ENCODE results near the gene LIPF. TPM values are rescaled to one million over a fixed set of nuclear protein-coding genes. Genes with fewer than 3 reads are reported as not detected.

Gene LIPF
- total and polyA plus RNA-seq, 2 experiments from 2014 or later = not detected

DNA sequence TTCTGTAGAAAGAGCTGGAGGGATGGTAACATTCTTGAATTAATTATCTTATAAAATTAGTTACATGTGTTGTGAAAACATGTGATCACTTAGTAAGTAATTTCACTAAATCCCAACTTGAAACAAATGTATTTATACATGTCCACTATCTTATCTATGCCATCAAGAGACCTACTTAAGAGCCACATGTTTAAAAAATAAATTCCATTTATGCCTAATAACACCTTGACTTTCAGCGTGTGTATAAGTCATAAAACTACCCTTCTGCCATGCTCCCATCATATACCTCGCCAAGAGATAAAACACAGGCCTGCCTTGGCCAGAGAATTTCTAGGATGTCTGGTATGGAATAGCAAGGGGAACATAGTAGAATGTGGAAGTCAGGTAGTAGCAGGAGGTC, 40.4 kb upstream of the LIPF start:
- Histone ChIP-seq H3K9me3 (ENCODE audit: low read depth) (no peaks in the 10 kb centered on the region), H3K4me1 (ENCODE audit: low read depth) (peaks cover 6% of the 10 kb centered on the region), H3K27me3 (no peaks in the 10 kb centered on the region), H3K36me3 (no peaks in the 10 kb centered on the region), H3K4me3 (no peak overlapping the region), H3K27ac (no peak overlapping the region)
- TF ChIP-seq, protein P1, sequence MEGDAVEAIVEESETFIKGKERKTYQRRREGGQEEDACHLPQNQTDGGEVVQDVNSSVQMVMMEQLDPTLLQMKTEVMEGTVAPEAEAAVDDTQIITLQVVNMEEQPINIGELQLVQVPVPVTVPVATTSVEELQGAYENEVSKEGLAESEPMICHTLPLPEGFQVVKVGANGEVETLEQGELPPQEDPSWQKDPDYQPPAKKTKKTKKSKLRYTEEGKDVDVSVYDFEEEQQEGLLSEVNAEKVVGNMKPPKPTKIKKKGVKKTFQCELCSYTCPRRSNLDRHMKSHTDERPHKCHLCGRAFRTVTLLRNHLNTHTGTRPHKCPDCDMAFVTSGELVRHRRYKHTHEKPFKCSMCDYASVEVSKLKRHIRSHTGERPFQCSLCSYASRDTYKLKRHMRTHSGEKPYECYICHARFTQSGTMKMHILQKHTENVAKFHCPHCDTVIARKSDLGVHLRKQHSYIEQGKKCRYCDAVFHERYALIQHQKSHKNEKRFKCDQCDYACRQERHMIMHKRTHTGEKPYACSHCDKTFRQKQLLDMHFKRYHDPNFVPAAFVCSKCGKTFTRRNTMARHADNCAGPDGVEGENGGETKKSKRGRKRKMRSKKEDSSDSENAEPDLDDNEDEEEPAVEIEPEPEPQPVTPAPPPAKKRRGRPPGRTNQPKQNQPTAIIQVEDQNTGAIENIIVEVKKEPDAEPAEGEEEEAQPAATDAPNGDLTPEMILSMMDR (IDR thresholded peaks at IDR 0.05; ENCODE audit: low read depth, low read length) = no peak
- DNase-seq (ENCODE audit: low read depth in 1 of 2, low spot score in 1 of 2) = no peak

DNA sequence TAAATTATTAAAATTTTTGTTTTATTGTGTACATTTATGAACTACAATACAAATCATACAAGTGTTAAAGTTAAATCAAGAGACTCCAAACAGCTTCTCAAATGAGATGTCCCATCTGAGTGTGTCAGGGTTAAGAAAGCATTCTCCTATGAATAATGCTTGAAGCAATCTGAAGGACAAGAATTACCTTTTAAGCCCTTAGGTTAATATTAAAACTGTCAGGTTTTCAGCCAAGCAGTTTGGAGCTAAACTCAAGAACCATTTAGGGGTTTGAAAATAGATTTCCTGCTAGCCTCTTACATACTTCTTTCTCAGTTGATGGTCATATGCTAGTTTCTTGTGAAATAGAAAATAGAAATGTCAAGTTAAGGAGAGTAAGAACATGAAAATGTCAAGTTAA, 39.4 kb upstream of the LIPF start:
- TF ChIP-seq, protein P1 (IDR thresholded peaks at IDR 0.05; ENCODE audit: low read depth, low read length) = no peak
- no peak overlapping the region for H3K4me3 ChIP-seq
- H3K27ac ChIP-seq = no peak overlapping the region
- H3K27me3 ChIP-seq = no peaks in the 10 kb centered on the region
- no peaks in the 10 kb centered on the region for H3K9me3 ChIP-seq (ENCODE audit: low read depth)
- peaks cover 6% of the 10 kb centered on the region for H3K4me1 ChIP-seq (ENCODE audit: low read depth)
- no peaks in the 10 kb centered on the region for H3K36me3 ChIP-seq
- no peak for DNase-seq (ENCODE audit: low read depth in 1 of 2, low spot score in 1 of 2)

DNA sequence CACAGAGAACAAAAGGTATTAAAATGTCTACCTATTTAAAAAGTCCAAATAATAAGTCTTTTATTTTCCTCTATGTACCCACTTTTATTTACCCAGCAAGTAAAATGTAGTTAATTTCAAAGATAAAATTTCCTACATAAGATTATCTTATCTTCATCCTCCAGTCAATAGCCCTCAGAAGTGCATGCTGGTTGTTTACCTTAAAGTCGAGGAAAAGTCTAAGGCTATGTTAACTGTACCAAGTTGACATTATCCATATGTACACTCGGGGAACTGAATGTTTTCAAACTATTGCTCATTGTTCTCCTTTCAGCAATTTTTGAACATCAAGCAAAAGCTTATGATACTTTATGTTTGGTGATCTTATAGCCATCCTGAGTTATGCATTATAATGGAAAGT, 24.1 kb upstream of the LIPF start:
- no peak overlapping the region for H3K4me3 ChIP-seq
- H3K9me3 ChIP-seq (ENCODE audit: low read depth) = no peaks in the 10 kb centered on the region
- no peaks in the 10 kb centered on the region for H3K36me3 ChIP-seq
- no peaks in the 10 kb centered on the region for H3K4me1 ChIP-seq (ENCODE audit: low read depth)
- TF ChIP-seq, protein P1 (IDR thresholded peaks at IDR 0.05; ENCODE audit: low read depth, low read length) = no peak
- DNase-seq (ENCODE audit: low read depth in 1 of 2, low spot score in 1 of 2) = no peak
- no peaks in the 10 kb centered on the region for H3K27me3 ChIP-seq
- H3K27ac ChIP-seq = no peak overlapping the region

DNA sequence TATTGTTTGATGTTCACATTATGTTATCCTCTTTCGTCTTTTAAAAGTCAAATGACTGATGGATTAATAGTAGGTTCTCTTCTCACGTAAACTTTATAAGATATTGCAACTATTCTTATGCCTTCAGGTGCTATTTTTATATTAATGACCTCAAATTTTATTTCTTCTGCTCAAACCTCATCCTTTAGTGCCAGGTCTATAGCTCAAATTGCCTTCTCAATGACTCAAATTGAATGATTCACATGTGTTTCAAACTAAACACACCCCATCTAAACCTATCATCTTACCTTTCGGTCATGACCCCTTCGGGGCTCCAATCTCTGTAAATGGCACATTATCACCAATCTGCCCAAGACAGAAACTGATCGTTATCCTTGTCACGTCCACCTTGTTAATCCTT, 22.0 kb upstream of the LIPF start:
- peaks cover under 1% of the 10 kb centered on the region for H3K27me3 ChIP-seq
- no peak for DNase-seq (ENCODE audit: low read depth in 1 of 2, low spot score in 1 of 2)
- no peaks in the 10 kb centered on the region for H3K4me1 ChIP-seq (ENCODE audit: low read depth)
- H3K9me3 ChIP-seq (ENCODE audit: low read depth) = no peaks in the 10 kb centered on the region
- TF ChIP-seq, protein P1 (IDR thresholded peaks at IDR 0.05; ENCODE audit: low read depth, low read length) = no peak
- H3K4me3 ChIP-seq = no peak overlapping the region
- H3K27ac ChIP-seq = no peak overlapping the region
- no peaks in the 10 kb centered on the region for H3K36me3 ChIP-seq

DNA sequence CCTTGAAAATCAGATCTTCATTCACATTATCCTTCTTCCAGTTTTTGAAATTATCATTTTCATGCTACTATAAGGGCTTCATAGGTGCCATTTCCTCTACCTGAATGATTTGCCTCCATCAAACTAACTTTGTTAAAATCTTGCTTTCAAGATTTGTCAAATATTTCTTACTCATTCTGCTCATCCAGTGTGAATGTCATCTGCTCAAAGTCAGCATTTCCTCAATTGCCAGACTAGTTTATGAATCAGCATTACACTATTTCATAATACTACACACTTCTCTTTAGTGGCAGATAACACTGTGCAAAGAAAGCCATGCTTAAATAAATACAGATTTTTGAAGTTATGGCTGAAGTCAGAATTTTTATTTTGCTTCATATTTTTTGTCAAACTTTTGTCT, 21.3 kb upstream of the LIPF start:
- H3K4me1 ChIP-seq (ENCODE audit: low read depth) = no peaks in the 10 kb centered on the region
- TF ChIP-seq, protein P1 (IDR thresholded peaks at IDR 0.05; ENCODE audit: low read depth, low read length) = no peak
- DNase-seq (ENCODE audit: low read depth in 1 of 2, low spot score in 1 of 2) = peak in 1 of 2 donors; percentile 54
- H3K27me3 ChIP-seq = peaks cover 7% of the 10 kb centered on the region
- H3K36me3 ChIP-seq = no peaks in the 10 kb centered on the region
- H3K9me3 ChIP-seq (ENCODE audit: low read depth) = no peaks in the 10 kb centered on the region
- no peak overlapping the region for H3K27ac ChIP-seq
- H3K4me3 ChIP-seq = no peak overlapping the region
